Mesenchymal stem cell (in vitro differentiated cells and primary cell): ENCODE results near the gene PIR.
A peak's percentile ranks its signal among the peaks of the same experiment; 100 is the strongest.

Experiments
- DNase-seq: peaks from one replicate; pipeline ENCODE4 v3.0.0-alpha.2; 2013
- H2AFZ ChIP-seq: one replicate; pipeline ENCODE4 v1.6.1; 2013; ENCODE audit warnings: low read depth, mild to moderate bottlenecking, control low read depth, inconsistent platforms, low read length, moderate library complexity
- H2AK5ac ChIP-seq: 2 replicates; pipeline ENCODE4 v1.6.1; 2013; ENCODE audit warnings: low read length, moderate library complexity, mild to moderate bottlenecking, inconsistent platforms; ENCODE audit not compliant: severe bottlenecking
- H2BK120ac ChIP-seq: one replicate; pipeline ENCODE4 v1.6.1; 2013; ENCODE audit warnings: low read depth, mild to moderate bottlenecking, inconsistent platforms, low read length, moderate library complexity
- H2BK12ac ChIP-seq, 2 experiments: one replicate each; pipeline ENCODE4 v1.6.1; 2013; ENCODE audit warnings: inconsistent platforms in 2 of 2, low read length in 2 of 2, mild to moderate bottlenecking in 2 of 2, moderate library complexity in 2 of 2, control low read depth in 1 of 2
- H2BK15ac ChIP-seq: one replicate; pipeline ENCODE4 v1.6.1; 2013; ENCODE audit warnings: mild to moderate bottlenecking, low read depth, inconsistent platforms; ENCODE audit not compliant: poor library complexity, severe bottlenecking
- H2BK5ac ChIP-seq: 2 replicates; pipeline ENCODE4 v1.6.1; 2013; ENCODE audit warnings: low read depth, mild to moderate bottlenecking, low read length, control low read depth, inconsistent platforms; ENCODE audit not compliant: poor library complexity, severe bottlenecking
- H3K14ac ChIP-seq, 2 experiments: one replicate each; pipeline ENCODE4 v1.6.1; 2013; ENCODE audit warnings: inconsistent platforms in 2 of 2, low read length in 2 of 2, control low read depth in 1 of 2, mild to moderate bottlenecking in 1 of 2, moderate library complexity in 1 of 2
- H3K18ac ChIP-seq, 2 experiments: one replicate each; pipeline ENCODE4 v1.6.1; 2013; ENCODE audit warnings: inconsistent platforms in 2 of 2, low read length in 2 of 2, control low read depth in 1 of 2, low read depth in 1 of 2, mild to moderate bottlenecking in 1 of 2
- H3K23ac ChIP-seq, 2 experiments: one replicate each; pipeline ENCODE4 v1.6.1; 2013; ENCODE audit warnings: inconsistent platforms in 2 of 2, low read length in 2 of 2, mild to moderate bottlenecking in 2 of 2, moderate library complexity in 2 of 2, control low read depth in 1 of 2
- H3K27ac ChIP-seq: 2 replicates; pipeline ENCODE4 v1.5.1; 2013; ENCODE audit warnings: mild to moderate bottlenecking, moderate library complexity, low read length, control low read depth, inconsistent platforms; ENCODE audit not compliant: poor library complexity, severe bottlenecking
- H3K27me3 ChIP-seq, 2 experiments: 2 replicates each; pipeline versions ENCODE4 v1.6.1 to v1.7.0; 2013; ENCODE audit warnings: low read length in 2 of 2, mild to moderate bottlenecking in 2 of 2, moderate library complexity in 2 of 2, control low read depth in 1 of 2, inconsistent platforms in 1 of 2; ENCODE audit not compliant: control insufficient read depth in 1 of 2, insufficient read depth in 1 of 2
- H3K36me3 ChIP-seq, 2 experiments: 2 replicates each; pipeline versions ENCODE4 v1.6.1 to v1.7.0; 2013; ENCODE audit warnings: low read length in 2 of 2, control low read depth in 1 of 2, inconsistent platforms in 1 of 2, low read depth in 1 of 2, mild to moderate bottlenecking in 1 of 2; ENCODE audit not compliant: insufficient read depth in 2 of 2, control insufficient read depth in 1 of 2
- H3K4ac ChIP-seq, 2 experiments: one replicate each; pipeline ENCODE4 v1.6.1; 2013; ENCODE audit warnings: inconsistent platforms in 2 of 2, low read length in 2 of 2, mild to moderate bottlenecking in 2 of 2, moderate library complexity in 2 of 2, control low read depth in 1 of 2, low read depth in 1 of 2
- H3K4me1 ChIP-seq: 2 replicates; pipeline ENCODE4 v1.6.1; 2013; ENCODE audit warnings: low read depth, low read length, control low read depth; ENCODE audit not compliant: control insufficient read depth, insufficient read depth
- H3K4me2 ChIP-seq: 2 replicates; pipeline ENCODE4 v1.6.1; 2013; ENCODE audit warnings: low read length, mild to moderate bottlenecking, inconsistent platforms; ENCODE audit not compliant: poor library complexity, severe bottlenecking
- H3K4me3 ChIP-seq, 2 experiments: 2 replicates each; pipeline versions ENCODE4 v1.5.1 to v1.7.0; 2013; ENCODE audit warnings: low read length in 2 of 2, mild to moderate bottlenecking in 2 of 2, control low read depth in 1 of 2, low read depth in 1 of 2; ENCODE audit not compliant: insufficient read depth in 1 of 2
- H3K79me1 ChIP-seq: replicated peaks from 2 replicates; pipeline ENCODE4 v1.6.1; 2013; ENCODE audit warnings: mild to moderate bottlenecking, control low read depth, low read length, inconsistent platforms; ENCODE audit not compliant: poor library complexity, severe bottlenecking
- H3K9ac ChIP-seq: 2 replicates; pipeline ENCODE4 v1.7.0; 2013; ENCODE audit warnings: mild to moderate bottlenecking, low read length, moderate library complexity
- H3K9me3 ChIP-seq: 2 replicates; pipeline ENCODE4 v1.7.0; 2013; ENCODE audit warnings: mild to moderate bottlenecking, low read length; ENCODE audit not compliant: control insufficient read depth
- H4K8ac ChIP-seq: one replicate; pipeline ENCODE4 v1.6.1; 2013; ENCODE audit warnings: inconsistent platforms, mild to moderate bottlenecking, low read length, moderate library complexity
- H4K91ac ChIP-seq: one replicate; pipeline ENCODE4 v1.6.1; 2013; ENCODE audit warnings: mild to moderate bottlenecking, low read length, inconsistent platforms
- WGBS: methylation state at CpG from one replicate; pipeline ENCODE4 v1.1.7; 2013; ENCODE audit warnings: mixed read lengths; 5-methylcytosine and 5-hydroxymethylcytosine counted together

The PIR gene

DNA sequence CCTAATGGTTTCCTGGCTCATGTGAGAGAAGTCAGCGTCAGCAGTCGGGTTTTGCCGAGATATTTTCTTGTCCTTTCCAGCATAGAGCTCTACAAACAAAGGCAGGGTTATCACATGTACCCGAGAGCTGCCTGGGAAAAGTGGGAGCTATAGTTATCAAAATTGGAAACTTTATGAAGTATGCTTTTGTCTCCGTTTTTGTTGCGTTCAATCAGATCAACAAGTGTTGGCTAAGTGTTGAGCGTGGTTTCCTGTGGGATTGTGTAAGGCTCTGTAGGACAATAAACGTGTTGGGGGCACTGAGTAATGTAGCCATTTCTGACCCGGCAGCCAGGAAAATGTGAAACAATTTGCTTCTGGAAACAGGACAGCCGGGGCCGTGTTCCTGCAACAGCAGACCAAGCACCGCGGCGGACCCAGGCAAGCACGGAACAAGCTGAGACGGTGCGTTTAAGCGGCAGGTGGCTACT, 7.4 kb upstream of the PIR start, which contains the start of gene BMX:
Gene BMX (plus strand): TSS at position 311 of the 470 bp plus-strand sequence. CDS start 7,547 bp downstream, outside the sequence.
- Histone ChIP-seq H3K18ac (no peak within 1 kb of the TSS), H4K8ac (no peak within 1 kb of the TSS), H3K79me1 (no peaks in the 10 kb centered on the region), H3K4me1 (no peaks in the 10 kb centered on the region), H3K36me3 (no peaks in the 10 kb centered on the region), H3K9ac (peak within 1 kb of the TSS; percentile 17), H3K14ac (no peak within 1 kb of the TSS), H3K4me2 (no peak within 1 kb of the TSS), H2AK5ac (no peak within 1 kb of the TSS), H3K4me3 (peak within 1 kb of the TSS in 1 of 2 experiments; percentile 34), H2BK15ac (no peak within 1 kb of the TSS), H2AFZ (no peak within 1 kb of the TSS), H3K27ac (no peak within 1 kb of the TSS), H3K27me3 (peaks cover 0 to 52% of the 10 kb centered on the region in 2 experiments), H2BK5ac (no peak within 1 kb of the TSS), H4K91ac (no peak within 1 kb of the TSS), H2BK12ac (no peak within 1 kb of the TSS), H3K23ac (no peak within 1 kb of the TSS), H3K9me3 (no peaks in the 10 kb centered on the region), H3K4ac (no peak within 1 kb of the TSS), H2BK120ac (no peak within 1 kb of the TSS)
- DNase-seq = no peak
- 86% methylated on average over 11 of the region's 18 CpGs for WGBS

DNA sequence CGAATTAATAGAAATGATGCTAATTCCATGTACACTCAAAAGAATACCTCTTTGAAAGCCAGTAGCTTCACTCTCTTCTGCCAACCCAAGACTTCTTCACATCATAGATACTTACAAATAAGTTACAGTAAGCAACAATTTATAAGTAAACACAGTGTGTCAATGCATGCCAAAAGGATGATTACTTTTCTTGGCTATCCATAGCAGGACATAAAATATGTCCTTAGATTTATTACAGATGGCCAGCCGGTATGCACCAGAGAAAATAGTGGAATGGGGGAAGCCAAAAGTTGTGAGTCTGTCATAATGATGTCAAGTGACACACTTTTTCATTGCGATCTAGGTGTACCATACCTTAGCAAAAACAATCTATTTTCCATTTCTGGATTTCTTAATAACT, 6.8 kb upstream of the PIR start:
- Histone ChIP-seq H3K4me3 (no peak overlapping the region), H3K14ac (no peak overlapping the region), H3K23ac (no peak overlapping the region), H2BK12ac (no peak overlapping the region), H2BK120ac (no peak overlapping the region), H2AFZ (no peak overlapping the region), H2BK5ac (no peak overlapping the region), H3K4me2 (no peak overlapping the region), H3K79me1 (no peaks in the 10 kb centered on the region), H3K27ac (no peak overlapping the region), H3K4me1 (no peaks in the 10 kb centered on the region), H4K8ac (no peak overlapping the region), H3K4ac (no peak overlapping the region), H2AK5ac (no peak overlapping the region), H3K36me3 (no peaks in the 10 kb centered on the region), H2BK15ac (no peak overlapping the region), H3K18ac (no peak overlapping the region), H3K9me3 (no peaks in the 10 kb centered on the region), H4K91ac (no peak overlapping the region), H3K9ac (no peak overlapping the region), H3K27me3 (peaks cover 0 to 47% of the 10 kb centered on the region in 2 experiments)
- DNase-seq = no peak
- 88% methylated on average over 1 of the region's 3 CpGs for WGBS

DNA sequence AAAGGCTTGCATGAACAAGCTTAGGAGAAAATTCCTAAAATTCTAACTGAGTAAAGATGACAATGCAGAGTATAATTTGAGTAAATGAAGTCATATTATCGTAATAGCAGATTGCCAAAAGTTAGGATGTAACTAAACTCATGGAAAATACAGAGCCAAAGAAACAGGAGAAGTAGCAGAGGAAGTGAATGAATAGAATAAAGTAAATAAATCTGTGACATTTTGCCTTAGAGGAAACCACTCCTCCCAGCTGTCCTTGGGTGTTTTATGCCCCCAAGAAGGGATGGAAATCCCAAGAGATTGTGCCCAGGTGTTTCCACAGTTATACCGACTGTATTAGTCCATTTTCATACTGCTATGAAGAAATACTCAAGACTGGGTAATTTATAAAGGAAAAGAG, 5.6 kb upstream of the PIR start:
- H4K91ac ChIP-seq = no peak overlapping the region
- H3K4me3 ChIP-seq = no peak overlapping the region
- H3K14ac ChIP-seq = no peak overlapping the region
- H2AFZ ChIP-seq = no peak overlapping the region
- no peak overlapping the region for H3K27ac ChIP-seq
- H2BK5ac ChIP-seq = no peak overlapping the region
- WGBS = 100% methylated on average over 1 of the region's 2 CpGs
- H3K36me3 ChIP-seq = no peaks in the 10 kb centered on the region
- no peak overlapping the region for H2BK12ac ChIP-seq
- DNase-seq = no peak
- H3K4me1 ChIP-seq = no peaks in the 10 kb centered on the region
- H3K27me3 ChIP-seq = peaks cover 0 to 43% of the 10 kb centered on the region in 2 experiments
- no peak overlapping the region for H2AK5ac ChIP-seq
- H4K8ac ChIP-seq = no peak overlapping the region
- H3K23ac ChIP-seq = no peak overlapping the region
- H3K4me2 ChIP-seq = no peak overlapping the region
- H3K79me1 ChIP-seq = no peaks in the 10 kb centered on the region
- no peak overlapping the region for H3K4ac ChIP-seq
- no peaks in the 10 kb centered on the region for H3K9me3 ChIP-seq
- no peak overlapping the region for H2BK120ac ChIP-seq
- H3K18ac ChIP-seq = no peak overlapping the region
- no peak overlapping the region for H2BK15ac ChIP-seq
- no peak overlapping the region for H3K9ac ChIP-seq

DNA sequence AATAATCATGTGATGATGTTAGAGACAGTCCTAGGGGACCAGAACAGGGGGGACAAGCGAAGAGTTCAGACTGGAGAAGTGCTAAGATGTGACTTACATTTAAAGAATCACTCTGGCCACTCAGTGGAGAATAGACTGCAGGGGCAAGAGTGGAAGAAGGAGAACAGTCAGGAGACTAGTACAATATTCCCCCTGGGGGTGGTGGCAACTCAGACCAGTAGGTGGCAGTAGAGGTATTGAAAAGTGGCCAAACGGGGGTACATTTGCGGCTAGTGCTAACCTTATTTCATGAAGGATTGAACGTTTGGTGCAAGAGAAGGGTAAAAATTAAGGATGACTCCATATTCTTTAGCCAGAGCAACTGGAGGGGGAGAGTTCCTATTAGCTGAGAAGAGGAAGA, 4.7 kb upstream of the PIR start:
- H2BK5ac ChIP-seq = no peak overlapping the region
- H2BK15ac ChIP-seq = no peak overlapping the region
- no peaks in the 10 kb centered on the region for H3K4me1 ChIP-seq
- H4K91ac ChIP-seq = no peak overlapping the region
- H2BK12ac ChIP-seq = no peak overlapping the region
- no peaks in the 10 kb centered on the region for H3K79me1 ChIP-seq
- no peak overlapping the region for H2AK5ac ChIP-seq
- H3K18ac ChIP-seq = no peak overlapping the region
- H3K14ac ChIP-seq = no peak overlapping the region
- no peak overlapping the region for H4K8ac ChIP-seq
- no peak overlapping the region for H3K27ac ChIP-seq
- no peak overlapping the region for H3K4me2 ChIP-seq
- H3K9me3 ChIP-seq = no peaks in the 10 kb centered on the region
- no peak overlapping the region for H3K4ac ChIP-seq
- WGBS = 2% methylated on average over 4 of the region's 4 CpGs
- no peak overlapping the region for H3K9ac ChIP-seq
- DNase-seq = peak; percentile 46
- H3K27me3 ChIP-seq = peaks cover 0 to 39% of the 10 kb centered on the region in 2 experiments
- no peaks in the 10 kb centered on the region for H3K36me3 ChIP-seq
- H3K23ac ChIP-seq = no peak overlapping the region
- no peak overlapping the region for H2BK120ac ChIP-seq
- no peak overlapping the region for H3K4me3 ChIP-seq
- no peak overlapping the region for H2AFZ ChIP-seq
